ENCODE results near the gene DGKQ.

DNA sequence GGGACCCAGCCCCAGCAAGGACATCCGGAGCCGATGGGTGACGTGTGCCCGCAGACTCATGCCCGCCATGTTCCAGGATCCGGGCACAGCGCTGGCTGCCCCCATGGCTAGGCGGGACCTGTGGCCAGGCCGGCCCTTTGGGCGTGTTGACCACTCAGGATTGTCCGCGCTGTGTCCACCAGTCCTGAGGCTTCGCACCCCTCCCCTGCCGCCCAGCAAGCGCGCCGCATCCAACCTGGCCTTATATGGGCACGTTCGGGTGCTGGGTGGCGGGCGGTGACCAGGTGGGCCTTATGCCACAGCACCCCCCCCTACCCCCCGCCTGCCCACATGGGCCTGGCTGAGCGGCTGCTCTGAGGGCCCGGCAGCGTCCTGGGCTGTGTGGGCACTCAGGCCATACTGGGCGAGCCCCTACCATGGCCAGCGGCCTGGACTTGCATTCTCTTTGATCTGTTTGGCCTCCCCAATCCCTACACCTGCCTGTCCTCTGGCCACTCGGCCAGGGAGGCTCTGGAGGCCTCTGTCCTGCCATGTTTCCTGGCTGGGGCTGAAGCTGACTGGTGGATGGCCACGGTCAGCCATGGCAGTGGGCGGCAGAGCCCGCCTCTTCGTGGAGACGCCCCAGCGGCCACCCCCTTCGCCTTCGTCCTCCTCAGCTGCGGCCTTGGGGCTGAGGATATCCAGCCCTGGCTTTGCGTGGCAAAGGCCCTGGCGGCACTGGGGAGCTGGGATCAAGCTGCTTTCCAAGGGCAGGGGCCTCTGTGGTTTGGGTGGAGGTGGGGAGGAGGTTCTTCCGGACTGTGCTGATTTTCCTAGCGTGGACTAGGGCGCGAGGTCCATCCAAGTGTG lies 40.1 kb upstream of the DGKQ start:
- TF ChIP-seq, protein P1, sequence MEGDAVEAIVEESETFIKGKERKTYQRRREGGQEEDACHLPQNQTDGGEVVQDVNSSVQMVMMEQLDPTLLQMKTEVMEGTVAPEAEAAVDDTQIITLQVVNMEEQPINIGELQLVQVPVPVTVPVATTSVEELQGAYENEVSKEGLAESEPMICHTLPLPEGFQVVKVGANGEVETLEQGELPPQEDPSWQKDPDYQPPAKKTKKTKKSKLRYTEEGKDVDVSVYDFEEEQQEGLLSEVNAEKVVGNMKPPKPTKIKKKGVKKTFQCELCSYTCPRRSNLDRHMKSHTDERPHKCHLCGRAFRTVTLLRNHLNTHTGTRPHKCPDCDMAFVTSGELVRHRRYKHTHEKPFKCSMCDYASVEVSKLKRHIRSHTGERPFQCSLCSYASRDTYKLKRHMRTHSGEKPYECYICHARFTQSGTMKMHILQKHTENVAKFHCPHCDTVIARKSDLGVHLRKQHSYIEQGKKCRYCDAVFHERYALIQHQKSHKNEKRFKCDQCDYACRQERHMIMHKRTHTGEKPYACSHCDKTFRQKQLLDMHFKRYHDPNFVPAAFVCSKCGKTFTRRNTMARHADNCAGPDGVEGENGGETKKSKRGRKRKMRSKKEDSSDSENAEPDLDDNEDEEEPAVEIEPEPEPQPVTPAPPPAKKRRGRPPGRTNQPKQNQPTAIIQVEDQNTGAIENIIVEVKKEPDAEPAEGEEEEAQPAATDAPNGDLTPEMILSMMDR (IDR thresholded peaks at IDR 0.05) = no peak
- no peak for TF ChIP-seq POLR2AphosphoS5 (IDR thresholded peaks at IDR 0.05; ENCODE audit: low read depth, low read length)
- TF ChIP-seq, protein P2, sequence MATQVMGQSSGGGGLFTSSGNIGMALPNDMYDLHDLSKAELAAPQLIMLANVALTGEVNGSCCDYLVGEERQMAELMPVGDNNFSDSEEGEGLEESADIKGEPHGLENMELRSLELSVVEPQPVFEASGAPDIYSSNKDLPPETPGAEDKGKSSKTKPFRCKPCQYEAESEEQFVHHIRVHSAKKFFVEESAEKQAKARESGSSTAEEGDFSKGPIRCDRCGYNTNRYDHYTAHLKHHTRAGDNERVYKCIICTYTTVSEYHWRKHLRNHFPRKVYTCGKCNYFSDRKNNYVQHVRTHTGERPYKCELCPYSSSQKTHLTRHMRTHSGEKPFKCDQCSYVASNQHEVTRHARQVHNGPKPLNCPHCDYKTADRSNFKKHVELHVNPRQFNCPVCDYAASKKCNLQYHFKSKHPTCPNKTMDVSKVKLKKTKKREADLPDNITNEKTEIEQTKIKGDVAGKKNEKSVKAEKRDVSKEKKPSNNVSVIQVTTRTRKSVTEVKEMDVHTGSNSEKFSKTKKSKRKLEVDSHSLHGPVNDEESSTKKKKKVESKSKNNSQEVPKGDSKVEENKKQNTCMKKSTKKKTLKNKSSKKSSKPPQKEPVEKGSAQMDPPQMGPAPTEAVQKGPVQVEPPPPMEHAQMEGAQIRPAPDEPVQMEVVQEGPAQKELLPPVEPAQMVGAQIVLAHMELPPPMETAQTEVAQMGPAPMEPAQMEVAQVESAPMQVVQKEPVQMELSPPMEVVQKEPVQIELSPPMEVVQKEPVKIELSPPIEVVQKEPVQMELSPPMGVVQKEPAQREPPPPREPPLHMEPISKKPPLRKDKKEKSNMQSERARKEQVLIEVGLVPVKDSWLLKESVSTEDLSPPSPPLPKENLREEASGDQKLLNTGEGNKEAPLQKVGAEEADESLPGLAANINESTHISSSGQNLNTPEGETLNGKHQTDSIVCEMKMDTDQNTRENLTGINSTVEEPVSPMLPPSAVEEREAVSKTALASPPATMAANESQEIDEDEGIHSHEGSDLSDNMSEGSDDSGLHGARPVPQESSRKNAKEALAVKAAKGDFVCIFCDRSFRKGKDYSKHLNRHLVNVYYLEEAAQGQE (IDR thresholded peaks at IDR 0.05; ENCODE audit: insufficient read depth in 1 of 2, low read depth in 2 of 2, low read length in 1 of 2) = no peak
